ENCODE measurements around the gene ATP10B.

ATP10B gene

DNA sequence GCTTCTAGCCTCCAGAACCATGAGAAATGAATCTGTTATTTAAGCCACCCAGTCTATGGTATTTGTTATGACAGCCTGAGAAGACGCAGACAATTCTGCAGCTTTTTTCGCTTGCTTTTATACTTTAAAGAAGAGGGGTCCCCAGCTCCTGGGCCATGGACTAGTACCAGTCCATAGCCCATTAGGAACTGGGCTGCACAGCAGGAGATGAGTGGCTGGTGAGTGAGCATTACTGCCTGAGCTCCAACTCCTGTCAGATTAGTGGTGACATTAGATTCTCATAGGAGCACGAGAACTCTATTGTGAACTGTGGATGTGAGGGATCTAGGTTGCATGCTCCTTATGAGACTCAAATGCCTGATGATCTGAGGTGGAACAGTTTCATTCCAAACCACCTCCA is 278.7 kb downstream of the ATP10B start:
- no peak for DNase-seq (ENCODE audit: low spot score)
- TF ChIP-seq, protein P1, sequence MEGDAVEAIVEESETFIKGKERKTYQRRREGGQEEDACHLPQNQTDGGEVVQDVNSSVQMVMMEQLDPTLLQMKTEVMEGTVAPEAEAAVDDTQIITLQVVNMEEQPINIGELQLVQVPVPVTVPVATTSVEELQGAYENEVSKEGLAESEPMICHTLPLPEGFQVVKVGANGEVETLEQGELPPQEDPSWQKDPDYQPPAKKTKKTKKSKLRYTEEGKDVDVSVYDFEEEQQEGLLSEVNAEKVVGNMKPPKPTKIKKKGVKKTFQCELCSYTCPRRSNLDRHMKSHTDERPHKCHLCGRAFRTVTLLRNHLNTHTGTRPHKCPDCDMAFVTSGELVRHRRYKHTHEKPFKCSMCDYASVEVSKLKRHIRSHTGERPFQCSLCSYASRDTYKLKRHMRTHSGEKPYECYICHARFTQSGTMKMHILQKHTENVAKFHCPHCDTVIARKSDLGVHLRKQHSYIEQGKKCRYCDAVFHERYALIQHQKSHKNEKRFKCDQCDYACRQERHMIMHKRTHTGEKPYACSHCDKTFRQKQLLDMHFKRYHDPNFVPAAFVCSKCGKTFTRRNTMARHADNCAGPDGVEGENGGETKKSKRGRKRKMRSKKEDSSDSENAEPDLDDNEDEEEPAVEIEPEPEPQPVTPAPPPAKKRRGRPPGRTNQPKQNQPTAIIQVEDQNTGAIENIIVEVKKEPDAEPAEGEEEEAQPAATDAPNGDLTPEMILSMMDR (IDR thresholded peaks at IDR 0.05; ENCODE audit: extremely low read depth, insufficient read depth, missing control alignments), result no peak
- in situ Hi-C loops (cut with MboI; ENCODE audit: low pct_unique_long_range_greater_than_20kb, low sequenced_read_pairs, unreplicated experiment), result no loop called here

DNA sequence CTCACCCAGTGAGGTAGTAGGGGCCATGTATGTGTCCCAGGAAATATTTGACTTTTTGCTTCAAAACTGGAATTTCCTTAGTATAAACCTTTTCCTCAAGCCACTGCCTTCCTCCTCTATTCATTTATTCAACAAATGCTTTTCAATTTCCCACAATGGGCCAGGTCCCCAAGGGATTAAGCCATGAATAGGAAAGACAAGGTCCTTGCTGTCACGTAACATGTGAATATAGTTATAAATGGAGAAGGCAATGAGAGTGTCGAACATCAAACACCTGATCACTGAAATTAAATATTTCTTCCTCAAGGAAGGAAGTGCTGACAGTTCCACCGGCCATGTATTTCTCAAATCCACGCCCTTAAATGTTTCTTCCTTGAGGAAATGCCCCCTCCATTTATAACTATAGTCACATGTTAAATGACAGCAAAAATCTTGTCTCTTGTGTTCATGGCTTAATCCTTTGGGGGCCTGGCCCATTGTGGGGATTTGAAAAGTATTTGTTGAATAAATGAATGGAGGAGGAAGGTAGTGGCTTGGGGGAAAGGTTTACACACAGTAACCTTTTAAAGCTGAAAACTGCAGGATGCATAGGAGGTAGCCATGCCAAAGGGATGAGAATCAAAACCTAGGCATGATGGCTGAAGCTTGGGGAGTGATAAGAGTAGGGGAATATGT is 284.8 kb downstream of the ATP10B start:
- in situ Hi-C loops (cut with MboI; ENCODE audit: low pct_unique_long_range_greater_than_20kb, low sequenced_read_pairs, unreplicated experiment), result no loop called here
- TF ChIP-seq, protein P1 (IDR thresholded peaks at IDR 0.05; ENCODE audit: extremely low read depth, insufficient read depth, missing control alignments), result no peak
- no peak for DNase-seq (ENCODE audit: low spot score)

DNA sequence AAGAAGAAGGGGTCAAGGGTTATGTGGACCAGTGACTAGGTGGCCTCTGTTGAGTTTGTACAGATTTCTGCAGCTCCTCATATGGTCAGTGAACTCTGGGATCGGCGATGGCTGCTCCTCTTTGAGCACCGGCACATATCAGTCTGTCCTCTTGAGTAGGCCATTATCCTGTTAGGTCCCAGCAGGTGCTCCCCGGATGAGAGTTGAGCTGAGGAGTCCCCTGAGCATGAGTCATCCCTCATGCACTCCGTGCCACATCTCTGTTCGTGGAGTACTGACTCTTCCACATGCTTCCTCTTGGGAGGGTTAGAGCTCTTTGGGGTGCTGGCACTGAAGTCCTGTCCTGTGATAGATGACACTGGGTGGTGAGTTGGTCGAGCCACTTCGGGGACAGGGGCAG is 286.6 kb downstream of the ATP10B start:
- TF ChIP-seq, protein P1 (IDR thresholded peaks at IDR 0.05; ENCODE audit: extremely low read depth, insufficient read depth, missing control alignments), result no peak
- in situ Hi-C loops (cut with MboI; ENCODE audit: low pct_unique_long_range_greater_than_20kb, low sequenced_read_pairs, unreplicated experiment), result no loop called here
- no peak for DNase-seq (ENCODE audit: low spot score)

DNA sequence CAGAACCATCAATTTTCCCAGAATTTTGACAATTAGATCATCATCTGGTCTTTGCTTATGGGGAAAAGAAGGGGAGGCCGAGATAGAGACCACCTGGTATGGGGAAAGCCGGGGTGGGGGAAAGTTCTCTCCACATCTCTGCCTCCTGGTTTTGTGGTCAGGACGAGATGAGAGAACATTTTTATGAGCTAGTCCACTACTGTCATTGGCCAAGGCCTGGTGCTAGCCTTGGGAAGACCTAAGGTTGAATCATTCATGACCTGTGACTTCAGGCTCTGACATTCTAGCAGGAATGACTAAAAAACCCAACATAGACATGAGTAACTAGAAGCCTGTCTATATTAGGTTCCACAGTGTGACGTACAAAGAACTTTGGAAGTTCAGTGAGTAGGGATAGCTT is 295.2 kb downstream of the ATP10B start:
- DNase-seq (ENCODE audit: low spot score), result no peak
- in situ Hi-C loops (cut with MboI; ENCODE audit: low pct_unique_long_range_greater_than_20kb, low sequenced_read_pairs, unreplicated experiment), result no loop called here
- TF ChIP-seq, protein P1 (IDR thresholded peaks at IDR 0.05; ENCODE audit: extremely low read depth, insufficient read depth, missing control alignments), result no peak

DNA sequence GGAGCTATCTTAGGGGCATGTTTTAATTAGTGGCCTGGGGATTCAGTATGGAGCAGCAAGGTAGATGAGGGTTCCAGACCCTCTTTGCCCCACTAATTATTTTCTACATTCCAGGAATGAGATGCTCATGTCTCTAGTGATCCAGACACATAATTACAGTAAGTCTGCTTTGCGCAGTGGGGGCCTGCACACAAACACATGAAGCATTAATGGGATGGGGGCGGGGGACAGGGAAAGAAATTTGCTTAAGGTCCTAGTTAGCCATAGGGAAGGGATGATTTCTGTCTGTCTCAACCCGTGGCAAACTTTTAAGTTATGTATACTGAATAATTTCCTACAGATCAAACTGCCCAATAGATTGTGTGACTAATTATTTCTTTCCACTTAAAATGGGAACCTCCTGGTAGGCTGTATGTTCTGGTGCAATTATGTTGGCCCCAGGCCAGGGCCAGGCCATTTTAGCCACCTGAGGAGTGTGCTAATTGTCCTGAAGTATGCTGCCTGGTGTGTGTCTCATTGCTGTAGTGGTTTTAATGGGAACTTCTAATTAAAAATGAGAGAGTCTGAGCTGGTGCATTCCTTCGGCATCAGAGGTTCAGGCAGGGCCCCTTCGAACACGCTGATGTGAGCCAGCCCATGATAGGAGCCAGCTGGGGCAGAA is 295.9 kb downstream of the ATP10B start:
- TF ChIP-seq, protein P1 (IDR thresholded peaks at IDR 0.05; ENCODE audit: extremely low read depth, insufficient read depth, missing control alignments), result no peak
- no peak for DNase-seq (ENCODE audit: low spot score)
- in situ Hi-C loops (cut with MboI; ENCODE audit: low pct_unique_long_range_greater_than_20kb, low sequenced_read_pairs, unreplicated experiment), result no loop called here

DNA sequence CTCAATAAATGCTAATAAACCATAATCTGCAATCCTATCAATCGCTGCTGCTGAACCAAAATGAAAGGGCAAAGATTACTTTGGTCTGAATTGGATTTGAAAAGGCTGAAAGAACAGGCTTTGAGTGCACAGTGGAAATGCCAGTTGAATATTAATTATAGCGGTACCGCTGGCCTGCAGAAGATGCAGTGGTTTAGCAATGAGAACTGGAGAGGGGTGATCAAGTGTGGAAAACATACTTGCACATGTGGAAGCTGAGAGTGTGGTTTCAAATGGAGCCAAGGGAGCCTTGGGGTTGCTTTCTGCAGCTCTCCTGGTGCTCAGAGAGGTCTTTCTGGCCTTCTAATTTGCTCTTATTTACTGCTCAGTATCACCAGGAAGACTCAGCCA is 296.4 kb downstream of the ATP10B start:
- TF ChIP-seq, protein P1 (IDR thresholded peaks at IDR 0.05; ENCODE audit: extremely low read depth, insufficient read depth, missing control alignments), result no peak
- no peak for DNase-seq (ENCODE audit: low spot score)
- in situ Hi-C loops (cut with MboI; ENCODE audit: low pct_unique_long_range_greater_than_20kb, low sequenced_read_pairs, unreplicated experiment), result no loop called here
